Body of pancreas (tissue), 4 donors: ENCODE measurements around the gene EPS15.

Experiments
- POLR2A ChIP-seq, 3 donors: fragments of 450-650 bp; IDR thresholded peaks; one replicate each; pipeline ENCODE4 v1.6.1; 2016; ENCODE audit warnings: antibody characterized with exemption in 3 of 3, mild to moderate bottlenecking in 2 of 3
- TF ChIP-seq, protein P1 (sequence below), 7 experiments: fragments of 450-650 bp in 4 of 7; fragments of 200-600 bp in 3 of 7; sonication (generic) in 3 of 7; IDR thresholded peaks; one replicate each; pipeline ENCODE4 v1.5.1; 2016 to 2019; ENCODE audit warnings: antibody characterized with exemption in 7 of 7

DNA sequence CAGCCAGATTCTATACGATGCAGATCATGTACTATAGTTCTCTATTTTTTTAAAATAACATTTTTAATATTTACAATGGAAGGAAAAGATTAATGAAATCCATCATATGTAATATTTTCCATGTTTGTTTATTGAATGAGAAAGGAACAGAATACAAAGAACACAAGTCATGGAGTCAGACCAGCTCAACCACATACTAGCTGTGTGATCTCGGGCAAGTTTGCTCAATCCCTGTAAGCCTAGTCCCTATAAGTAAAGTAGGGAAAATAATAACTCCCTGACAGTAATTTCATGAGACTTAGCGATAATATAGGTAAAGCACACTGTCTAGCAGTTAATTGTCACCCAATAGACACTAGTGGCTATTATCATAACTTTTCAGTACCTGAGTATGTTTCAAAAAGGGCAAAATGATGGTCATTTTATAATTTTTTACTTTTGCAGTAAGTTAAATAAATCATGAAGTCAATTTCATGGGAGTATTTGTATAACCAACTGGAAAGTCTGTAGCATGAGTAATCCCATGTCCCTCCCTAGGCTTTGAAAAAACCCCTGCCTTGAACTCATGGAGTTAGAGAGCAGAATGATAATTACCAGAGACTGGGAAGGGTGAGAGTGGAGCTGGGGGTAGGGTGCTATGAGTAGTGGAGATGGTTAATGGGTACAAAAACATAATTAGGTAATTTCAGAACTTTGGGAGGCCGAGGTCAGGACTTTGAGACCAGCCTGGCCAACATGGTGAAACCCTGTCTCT is 37.0 kb upstream of the EPS15 start:
- TF ChIP-seq, protein P1, sequence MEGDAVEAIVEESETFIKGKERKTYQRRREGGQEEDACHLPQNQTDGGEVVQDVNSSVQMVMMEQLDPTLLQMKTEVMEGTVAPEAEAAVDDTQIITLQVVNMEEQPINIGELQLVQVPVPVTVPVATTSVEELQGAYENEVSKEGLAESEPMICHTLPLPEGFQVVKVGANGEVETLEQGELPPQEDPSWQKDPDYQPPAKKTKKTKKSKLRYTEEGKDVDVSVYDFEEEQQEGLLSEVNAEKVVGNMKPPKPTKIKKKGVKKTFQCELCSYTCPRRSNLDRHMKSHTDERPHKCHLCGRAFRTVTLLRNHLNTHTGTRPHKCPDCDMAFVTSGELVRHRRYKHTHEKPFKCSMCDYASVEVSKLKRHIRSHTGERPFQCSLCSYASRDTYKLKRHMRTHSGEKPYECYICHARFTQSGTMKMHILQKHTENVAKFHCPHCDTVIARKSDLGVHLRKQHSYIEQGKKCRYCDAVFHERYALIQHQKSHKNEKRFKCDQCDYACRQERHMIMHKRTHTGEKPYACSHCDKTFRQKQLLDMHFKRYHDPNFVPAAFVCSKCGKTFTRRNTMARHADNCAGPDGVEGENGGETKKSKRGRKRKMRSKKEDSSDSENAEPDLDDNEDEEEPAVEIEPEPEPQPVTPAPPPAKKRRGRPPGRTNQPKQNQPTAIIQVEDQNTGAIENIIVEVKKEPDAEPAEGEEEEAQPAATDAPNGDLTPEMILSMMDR (IDR thresholded peaks at IDR 0.05), result no peak
- TF ChIP-seq POLR2A (IDR thresholded peaks at IDR 0.05), result no peak
